K562 (cell line): ENCODE results near the gene RAB7A.

Experiments
- AFF4 ChIP-seq: sonication (generic); formaldehyde crosslinking; IDR thresholded peaks from 2 replicates; pipeline ENCODE4 v1.8.0; 2023; ENCODE audit warnings: mild to moderate bottlenecking, missing genetic modification reagents
- CLOCK ChIP-seq: fragments of 250-450 bp; sonication (Bioruptor Pico); IDR thresholded peaks from 2 replicates; pipeline ENCODE4 v1.4.0; 2020; ENCODE audit warnings: mild to moderate bottlenecking, moderate library complexity, borderline replicate concordance
- CTCF ChIP-seq, 3 experiments: IDR thresholded peaks in 2 of 3; conservative IDR thresholded peaks in 1 of 3; 2 replicates each; pipeline ENCODE4 v1.5.1; 2011 to 2012; ENCODE audit warnings: low read length in 3 of 3, mild to moderate bottlenecking in 3 of 3, control low read depth in 2 of 3, improper control_type of control experiment in 1 of 3, inconsistent platforms in 1 of 3, low read depth in 1 of 3, mixed read lengths in 1 of 3, moderate library complexity in 1 of 3; ENCODE audit not compliant: insufficient read depth in 2 of 3
- ETS1 ChIP-seq: conservative IDR thresholded peaks from 2 replicates; pipeline ENCODE4 v1.6.1; 2011; ENCODE audit warnings: low read depth, mild to moderate bottlenecking, low read length; ENCODE audit not compliant: control insufficient read depth
- JUND ChIP-seq, 2 experiments: IDR thresholded peaks; 2 replicates in 1 of 2; 3 replicates in 1 of 2; pipeline ENCODE4 v1.6.1; 2011; ENCODE audit warnings: borderline replicate concordance in 2 of 2, low read depth in 2 of 2, low read length in 2 of 2, improper control_type of control experiment in 1 of 2, missing biosample characterization in 1 of 2, missing genetic modification characterization in 1 of 2, missing genetic modification reagents in 1 of 2
- RFX5 ChIP-seq: IDR thresholded peaks from 2 replicates; pipeline ENCODE4 v1.6.1; 2011; ENCODE audit warnings: low read depth, mild to moderate bottlenecking, improper control_type of control experiment, low read length
- SIRT6 ChIP-seq: IDR thresholded peaks from one replicate; pipeline ENCODE4 v1.6.1; 2012; ENCODE audit warnings: low read depth, mild to moderate bottlenecking, control low read depth, inconsistent platforms, low read length, moderate library complexity
- SMAD1 ChIP-seq: fragments of 150-350 bp; IDR thresholded peaks from 2 replicates; pipeline ENCODE4 v1.6.1; 2014; ENCODE audit warnings: low read length, low read depth; ENCODE audit not compliant: partially characterized antibody
- SRSF9 ChIP-seq: fragments of 200-400 bp; formaldehyde crosslinking; IDR thresholded peaks from 2 replicates; pipeline ENCODE4 v1.6.1; 2017; ENCODE audit warnings: low read depth, low read length, borderline replicate concordance
- UBTF ChIP-seq, 2 experiments: IDR thresholded peaks; 2 replicates each; pipeline ENCODE4 v1.6.1; 2012; ENCODE audit warnings: improper control_type of control experiment in 2 of 2, low read depth in 2 of 2, low read length in 2 of 2, borderline replicate concordance in 1 of 2
- ZNF121 ChIP-seq: sonication (generic); formaldehyde crosslinking; conservative IDR thresholded peaks from 2 replicates; pipeline ENCODE4 v1.8.0; 2022; ENCODE audit warnings: missing genetic modification reagents
- TF ChIP-seq, protein P1 (sequence below): sonication (generic); formaldehyde crosslinking; IDR thresholded peaks from 2 replicates; pipeline ENCODE4 v1.8.0; 2022; ENCODE audit warnings: missing genetic modification reagents, mild to moderate bottlenecking, borderline replicate concordance

DNA sequence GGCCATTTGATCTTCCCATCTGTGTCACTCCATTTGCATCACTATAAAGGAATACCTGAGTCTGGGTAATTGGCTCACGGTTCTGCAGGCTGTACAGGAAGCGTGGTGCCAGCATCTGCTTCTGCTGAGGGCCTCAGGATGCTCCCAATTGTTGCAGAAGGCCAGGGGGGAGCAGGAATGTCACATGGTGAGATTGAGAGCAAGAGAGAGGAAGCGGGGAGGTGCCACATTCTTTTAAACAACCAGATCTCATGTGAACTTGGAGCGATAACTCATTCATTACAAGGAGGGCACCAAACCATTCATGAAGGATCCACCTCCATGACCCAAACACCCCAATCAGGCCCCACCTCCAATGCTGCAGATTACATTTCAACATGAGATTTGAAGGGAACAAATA is 13.1 kb upstream of the RAB7A start:
- no peak for TF ChIP-seq SMAD1
- TF ChIP-seq UBTF (IDR thresholded peaks at IDR 0.05; ENCODE audit: borderline replicate concordance in 1 of 2, low read depth in 2 of 2, low read length in 2 of 2) = no peak
- TF ChIP-seq AFF4 (CRISPR knock-in tag) = no peak
- no peak for TF ChIP-seq CTCF (IDR thresholded peaks at IDR 0.05 in 2 of 3, conservative IDR thresholded peaks at IDR 0.05 in 1 of 3; ENCODE audit: insufficient read depth in 2 of 3, low read depth in 1 of 3, low read length in 3 of 3)
- no peak for TF ChIP-seq ETS1
- TF ChIP-seq JUND (IDR thresholded peaks at IDR 0.05; ENCODE audit: borderline replicate concordance, low read depth, low read length) = no peak
- no peak for TF ChIP-seq JUND (tag; IDR thresholded peaks at IDR 0.05; ENCODE audit: borderline replicate concordance, low read depth, low read length)
- no peak for TF ChIP-seq SRSF9
- TF ChIP-seq ZNF121 (CRISPR knock-in tag) = no peak
- TF ChIP-seq, protein P1, sequence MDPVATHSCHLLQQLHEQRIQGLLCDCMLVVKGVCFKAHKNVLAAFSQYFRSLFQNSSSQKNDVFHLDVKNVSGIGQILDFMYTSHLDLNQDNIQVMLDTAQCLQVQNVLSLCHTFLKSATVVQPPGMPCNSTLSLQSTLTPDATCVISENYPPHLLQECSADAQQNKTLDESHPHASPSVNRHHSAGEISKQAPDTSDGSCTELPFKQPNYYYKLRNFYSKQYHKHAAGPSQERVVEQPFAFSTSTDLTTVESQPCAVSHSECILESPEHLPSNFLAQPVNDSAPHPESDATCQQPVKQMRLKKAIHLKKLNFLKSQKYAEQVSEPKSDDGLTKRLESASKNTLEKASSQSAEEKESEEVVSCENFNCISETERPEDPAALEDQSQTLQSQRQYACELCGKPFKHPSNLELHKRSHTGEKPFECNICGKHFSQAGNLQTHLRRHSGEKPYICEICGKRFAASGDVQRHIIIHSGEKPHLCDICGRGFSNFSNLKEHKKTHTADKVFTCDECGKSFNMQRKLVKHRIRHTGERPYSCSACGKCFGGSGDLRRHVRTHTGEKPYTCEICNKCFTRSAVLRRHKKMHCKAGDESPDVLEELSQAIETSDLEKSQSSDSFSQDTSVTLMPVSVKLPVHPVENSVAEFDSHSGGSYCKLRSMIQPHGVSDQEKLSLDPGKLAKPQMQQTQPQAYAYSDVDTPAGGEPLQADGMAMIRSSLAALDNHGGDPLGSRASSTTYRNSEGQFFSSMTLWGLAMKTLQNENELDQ = no peak
- no peak for TF ChIP-seq RFX5
- TF ChIP-seq CLOCK = no peak
- TF ChIP-seq SIRT6 = no peak
